GM04503 (cell line): ENCODE data around the gene KCNJ6.

Experiments used
- DNase-seq: peaks from one replicate; pipeline ENCODE4 v3.0.0-alpha.2; 2012; ENCODE audit warnings: low read depth

KCNJ6 gene

DNA sequence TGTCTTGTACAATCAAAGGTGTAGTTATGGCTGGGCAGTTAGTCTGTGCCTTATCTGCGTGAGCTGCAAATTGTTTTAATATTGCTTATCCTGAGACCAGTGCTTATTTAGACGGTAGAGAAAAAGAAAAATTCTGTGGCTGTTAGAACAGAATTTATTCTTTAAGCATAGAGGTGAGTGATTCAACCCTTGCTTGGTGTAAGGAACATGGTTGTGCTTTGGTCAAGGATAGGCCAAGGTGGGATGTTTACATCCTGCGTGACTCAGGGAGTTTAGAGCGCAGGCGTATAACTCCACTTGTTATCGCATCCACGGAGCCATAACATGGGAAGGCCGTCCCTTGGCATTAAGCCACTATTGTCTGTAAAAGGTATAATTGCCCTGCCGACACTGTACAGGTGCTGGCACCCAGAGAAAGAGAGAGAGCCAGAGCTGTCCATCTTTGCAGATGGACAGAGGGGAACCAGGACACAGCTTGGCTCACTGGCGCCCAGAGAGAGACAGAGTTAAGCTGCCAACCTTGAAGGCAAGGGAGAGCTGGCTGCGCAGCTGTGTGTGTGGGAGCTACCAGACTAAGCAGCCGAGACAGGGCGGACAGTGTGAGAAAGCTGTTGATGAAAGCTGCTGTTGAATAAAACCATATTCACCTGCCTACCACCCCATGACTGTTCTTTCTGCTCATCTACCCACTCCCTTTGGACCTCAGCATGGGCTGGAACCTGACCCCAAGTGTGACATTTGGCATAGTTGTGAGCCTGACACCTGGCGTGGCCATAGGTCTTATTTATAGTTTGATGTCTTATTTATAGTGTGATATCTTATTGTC is 349.3 kb downstream of the KCNJ6 start:
- DNase-seq = no peak

DNA sequence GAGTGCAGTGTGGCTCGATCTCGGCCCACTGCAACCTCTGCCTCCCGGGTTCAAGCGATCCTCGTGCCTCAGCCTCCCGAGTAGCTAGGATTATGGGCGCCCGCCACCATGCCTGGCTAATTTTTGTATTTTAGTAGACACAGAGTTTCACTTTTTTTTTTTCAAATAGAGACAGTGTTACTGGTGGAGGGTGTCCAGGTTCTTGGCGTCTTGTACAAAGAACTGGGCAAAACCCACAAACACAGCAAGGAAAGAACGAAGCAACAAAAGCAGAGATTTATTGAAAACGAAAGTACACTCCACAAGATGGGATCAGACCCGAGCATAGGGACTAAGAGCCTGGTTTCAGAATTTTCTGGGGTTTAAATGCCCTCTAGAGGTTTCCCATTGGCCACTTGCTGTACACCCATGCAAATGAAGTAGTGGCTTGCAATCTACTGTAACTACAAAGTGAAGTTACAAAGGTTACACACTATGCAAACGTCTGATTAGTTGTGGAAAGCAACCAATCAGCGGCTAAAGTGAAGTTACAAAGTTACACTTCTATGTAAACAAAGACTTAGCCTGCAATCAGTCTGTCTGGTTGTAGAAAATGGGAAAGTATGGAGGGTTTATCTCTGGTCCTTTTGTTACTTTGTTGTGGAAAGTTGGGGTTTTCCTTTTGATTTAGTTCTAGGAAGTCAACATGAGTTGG is 350.6 kb downstream of the KCNJ6 start:
- no peak for DNase-seq

DNA sequence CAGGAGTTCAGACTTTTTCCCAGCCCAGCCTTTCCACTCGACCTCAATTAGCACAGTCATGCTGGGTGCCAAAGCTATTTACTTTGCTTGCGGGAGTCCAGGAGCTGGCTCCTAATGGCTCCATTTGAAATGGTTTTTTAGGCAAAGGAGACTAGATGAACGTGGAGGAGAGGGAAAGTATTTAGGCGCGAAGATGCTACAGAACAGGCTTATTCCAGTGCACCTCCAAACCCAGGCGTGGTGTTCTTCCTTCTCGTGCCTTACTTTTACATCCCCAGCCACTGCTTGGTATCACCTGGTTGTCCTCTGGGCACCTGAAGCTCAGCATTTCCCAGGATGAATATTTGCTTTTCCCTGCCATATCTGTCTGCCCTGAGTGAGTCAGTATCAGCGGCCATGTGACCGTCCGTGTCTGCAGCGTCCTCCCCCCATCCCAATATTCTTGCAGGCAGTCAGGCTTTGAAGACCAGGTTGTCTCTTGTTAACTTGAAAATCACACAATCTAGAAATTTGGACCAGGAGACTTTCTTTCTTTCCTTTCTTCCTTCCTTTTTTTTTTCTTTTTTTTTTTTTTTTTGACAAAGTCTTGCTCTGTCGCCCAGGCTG is 351.2 kb downstream of the KCNJ6 start:
- no peak for DNase-seq

DNA sequence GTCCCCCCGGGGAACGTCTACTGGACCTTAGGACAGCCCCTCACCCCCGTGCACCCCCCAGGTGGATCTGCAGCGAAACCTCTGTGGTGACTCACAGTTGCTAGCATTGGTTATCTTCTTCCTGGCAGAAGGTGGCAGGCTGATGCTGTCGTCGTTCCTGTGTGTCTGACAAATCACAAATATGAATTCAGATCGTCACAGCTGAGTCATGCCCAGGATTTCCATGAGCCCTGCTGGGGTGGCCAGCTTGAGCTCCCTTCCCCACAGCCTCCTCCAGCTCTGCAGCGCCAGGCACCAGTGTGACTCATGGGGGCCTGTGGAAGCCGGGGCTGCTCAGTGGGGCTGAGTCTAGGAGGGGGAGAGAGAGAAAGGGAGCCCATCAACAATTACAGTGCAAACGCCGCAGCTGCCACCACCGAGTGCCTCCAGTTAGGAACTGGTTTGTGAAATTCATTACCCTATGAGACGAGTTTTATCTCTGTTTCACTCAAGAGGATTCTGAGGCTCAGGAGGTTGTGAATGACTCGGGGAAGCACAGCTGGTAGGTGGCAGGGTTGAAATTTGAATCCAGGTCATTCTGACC is 351.8 kb downstream of the KCNJ6 start:
- DNase-seq = peak; percentile 93

DNA sequence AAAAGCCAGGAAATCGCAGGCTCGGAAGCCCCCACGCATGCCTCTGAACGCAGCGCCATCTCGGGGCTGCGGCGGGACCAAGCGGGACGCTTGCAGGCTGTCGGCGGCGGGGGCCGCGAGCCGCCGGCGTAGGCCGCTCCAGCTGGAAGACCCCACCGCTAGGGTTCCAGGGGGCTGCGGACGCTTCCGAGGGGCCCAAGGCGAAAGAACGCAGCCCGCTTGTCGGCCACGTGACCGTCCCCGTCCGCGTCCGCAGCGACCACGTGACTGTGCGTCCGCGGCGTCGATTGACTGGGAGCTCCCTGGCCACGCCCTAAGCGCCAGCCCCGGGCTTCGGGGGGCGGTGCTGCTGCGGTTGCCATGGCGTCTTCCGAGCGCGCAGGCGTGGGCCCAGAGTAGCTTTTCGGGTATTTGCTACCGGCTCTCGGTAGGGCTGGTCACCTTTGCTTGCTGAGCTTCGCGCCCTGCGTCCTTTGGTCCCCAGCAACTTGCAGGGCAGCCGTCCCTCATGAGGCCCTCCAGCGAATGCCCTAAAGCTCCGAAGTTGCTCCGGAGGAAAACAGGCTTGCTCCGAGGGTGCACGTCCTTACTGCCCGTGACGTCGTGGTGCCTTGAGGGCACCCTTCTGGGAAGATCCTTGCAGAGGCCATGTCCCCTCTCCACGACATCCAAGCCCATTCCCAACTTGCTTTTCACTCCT is 352.5 kb downstream of the KCNJ6 start:
- DNase-seq = peak; percentile 53

DNA sequence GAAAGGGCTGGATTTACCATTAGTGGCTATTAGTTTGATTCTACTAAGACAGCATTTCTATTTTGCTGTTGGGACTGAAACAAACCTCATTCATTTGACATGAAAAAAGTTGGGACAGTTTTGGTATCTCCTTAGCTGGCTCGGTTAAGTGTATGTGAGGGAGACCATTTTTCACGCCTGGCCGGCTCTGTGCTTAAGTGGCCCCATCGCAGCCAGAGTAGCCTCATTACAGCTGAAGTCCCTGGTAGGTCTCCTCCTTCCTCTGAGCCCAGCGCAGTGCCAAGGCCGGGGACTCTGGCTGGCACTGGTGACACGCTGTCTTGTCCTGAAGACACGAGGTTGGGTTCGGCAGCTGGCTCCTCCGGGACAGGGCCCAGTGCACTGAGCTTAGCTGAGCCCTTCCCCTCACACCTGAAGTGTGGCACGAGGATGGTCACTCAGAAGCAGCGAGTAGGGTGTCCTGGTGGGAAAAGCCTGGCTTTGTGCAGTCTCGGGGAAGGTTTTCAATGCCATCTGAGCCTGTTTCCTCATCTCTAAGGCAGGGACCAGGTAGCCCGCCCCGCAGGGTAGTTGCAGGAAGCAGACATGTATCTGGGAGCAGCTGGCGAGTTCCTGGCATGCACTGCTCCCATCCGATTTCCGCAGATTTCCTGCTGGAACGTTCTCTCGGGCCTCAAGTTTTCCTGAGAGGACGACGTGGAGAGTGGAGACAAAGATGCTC is 353.2 kb downstream of the KCNJ6 start:
- no peak for DNase-seq

DNA sequence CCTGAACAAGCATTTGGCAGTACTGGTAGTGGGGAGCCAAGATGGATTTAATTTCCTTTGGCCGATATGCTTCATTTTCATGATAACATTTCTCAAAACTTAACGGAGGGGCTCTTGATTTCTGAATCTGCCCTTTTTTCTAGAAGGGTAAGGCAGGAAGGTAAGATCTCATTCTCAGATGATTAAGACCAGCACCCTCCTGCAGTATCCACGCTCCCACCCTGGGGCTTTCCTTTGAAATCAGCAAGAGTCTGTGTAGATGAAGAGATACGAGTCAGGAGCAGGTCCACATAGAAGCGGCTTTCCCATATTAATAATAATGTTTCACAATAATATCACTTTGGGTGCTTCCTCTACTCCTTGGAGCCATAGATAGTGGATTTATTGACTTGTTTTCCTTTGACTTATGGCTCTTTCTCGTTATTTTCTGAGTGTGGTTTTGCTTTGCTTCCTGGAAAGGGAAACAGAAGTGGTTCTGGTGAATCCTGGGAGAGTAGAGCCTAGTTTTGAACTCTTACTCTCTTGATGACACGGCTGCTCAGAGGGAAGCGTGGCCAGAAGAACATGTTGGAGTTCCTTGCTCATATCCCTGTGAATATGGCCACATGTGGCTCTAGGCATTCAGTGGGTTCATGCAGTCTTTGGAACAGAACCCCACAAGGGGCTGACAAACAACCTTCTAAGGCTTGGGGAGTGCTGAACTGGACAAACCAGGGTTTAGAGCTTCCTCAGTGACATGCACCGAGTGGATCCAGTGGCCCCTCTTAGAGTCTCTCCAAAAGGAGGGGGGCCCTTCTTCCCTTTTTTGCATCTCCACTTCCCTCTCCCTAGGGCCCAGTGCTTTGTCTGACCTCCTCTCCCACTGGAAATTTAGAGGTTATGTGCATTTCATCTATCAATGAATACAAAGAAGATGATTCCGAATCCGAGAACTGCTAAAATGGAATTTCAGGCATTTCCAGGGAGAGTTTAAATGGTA is 354.0 kb downstream of the KCNJ6 start:
- no peak for DNase-seq

DNA sequence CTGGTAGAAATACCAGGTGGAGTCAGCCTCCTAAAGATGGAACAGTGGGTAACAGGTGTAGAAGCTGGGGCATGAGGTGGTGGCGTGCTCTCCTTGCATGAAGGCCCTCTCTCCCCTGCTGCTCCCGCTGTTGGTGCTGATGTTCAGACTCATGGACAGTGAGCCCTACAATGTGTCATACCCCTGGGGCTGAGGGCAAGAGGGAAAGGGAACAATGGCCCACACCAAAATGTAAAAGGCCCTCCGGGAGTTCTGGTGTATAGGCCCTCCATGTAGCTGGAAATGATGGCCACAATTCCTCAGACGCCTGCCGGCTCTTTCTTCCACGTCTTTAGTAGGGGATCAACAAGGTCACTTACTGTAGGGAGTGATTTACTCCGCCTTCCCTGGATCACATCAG is 354.8 kb downstream of the KCNJ6 start:
- no peak for DNase-seq

DNA sequence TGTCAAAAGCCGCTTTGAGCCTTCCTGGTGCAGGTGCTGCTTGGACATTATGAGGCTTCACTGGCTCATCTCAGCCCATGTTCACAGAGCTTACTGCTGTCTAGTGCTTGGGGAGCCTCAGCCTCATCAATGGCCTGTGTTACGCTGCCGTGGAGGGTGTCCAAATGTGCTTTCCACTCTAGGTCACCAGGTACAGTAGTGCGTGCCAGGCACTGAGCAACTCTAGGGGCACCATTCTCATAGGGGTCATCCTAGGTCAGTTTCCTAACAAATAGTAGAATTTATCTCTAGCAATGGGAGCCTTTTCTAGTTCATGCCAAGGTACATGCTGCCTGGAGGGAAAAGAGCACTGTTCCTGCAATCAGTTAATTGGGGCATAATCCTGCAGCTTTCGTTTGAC is 355.9 kb downstream of the KCNJ6 start:
- DNase-seq = no peak

DNA sequence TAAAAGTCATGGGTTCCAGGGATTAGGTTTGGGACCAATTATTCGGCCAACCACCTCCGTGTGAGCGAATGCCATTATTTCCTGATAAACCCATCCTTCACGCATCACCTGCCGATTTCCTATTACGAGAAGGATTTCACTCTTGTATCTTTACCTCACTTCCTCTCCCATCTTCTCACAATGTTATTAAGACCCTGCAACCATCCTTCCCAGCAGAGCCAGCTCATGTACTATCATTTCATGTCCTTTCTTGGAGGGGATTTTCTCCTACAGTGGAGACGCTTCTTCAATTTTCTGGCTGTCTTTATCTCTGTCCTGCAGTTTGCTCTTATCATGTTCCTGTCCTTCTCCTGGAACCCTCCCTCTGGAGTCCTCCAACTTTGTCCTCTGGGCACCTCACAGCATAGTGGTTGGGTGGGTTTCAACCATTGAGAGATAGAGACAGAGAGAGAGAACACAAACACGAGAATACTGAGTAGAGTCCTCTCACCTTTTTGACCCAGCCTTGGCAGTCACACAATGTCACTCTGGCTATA is 357.5 kb downstream of the KCNJ6 start:
- no peak for DNase-seq
